ENCODE measurements around the gene CAMSAP2.

Gene CAMSAP2

GRCh38 chr1:200899954-200900867 lies 161.5 kb downstream of the CAMSAP2 start:
- DNase-seq (ENCODE audit: low spot score), result no peak

- DNase-seq (ENCODE audit: low spot score), result no peak
Measured at GRCh38 chr1:200900877-200901276, 162.2 kb downstream of the CAMSAP2 start.

GRCh38 chr1:200901350-200901749 lies 162.7 kb downstream of the CAMSAP2 start:
- no peak for DNase-seq (ENCODE audit: low spot score)

- DNase-seq (ENCODE audit: low spot score), result no peak
Measured at GRCh38 chr1:200901796-200902444, 163.2 kb downstream of the CAMSAP2 start.

GRCh38 chr1:200903793-200904192 lies 165.1 kb downstream of the CAMSAP2 start:
- DNase-seq (ENCODE audit: low spot score), result no peak

- no peak for DNase-seq (ENCODE audit: low spot score)
Measured at GRCh38 chr1:200904772-200905171, 166.1 kb downstream of the CAMSAP2 start.

- no peak for DNase-seq (ENCODE audit: low spot score)
Measured at GRCh38 chr1:200905411-200906052, 166.8 kb downstream of the CAMSAP2 start.

- DNase-seq (ENCODE audit: low spot score), result no peak
Measured at GRCh38 chr1:200906491-200906890, 167.8 kb downstream of the CAMSAP2 start.

GRCh38 chr1:200907611-200908097 lies 169.0 kb downstream of the CAMSAP2 start:
- DNase-seq (ENCODE audit: low spot score), result no peak

GRCh38 chr1:200908191-200908868 lies 169.6 kb downstream of the CAMSAP2 start:
- no peak for DNase-seq (ENCODE audit: low spot score)

GRCh38 chr1:200909071-200909470 lies 170.4 kb downstream of the CAMSAP2 start:
- no peak for DNase-seq (ENCODE audit: low spot score)

- DNase-seq (ENCODE audit: low spot score), result no peak
Measured at GRCh38 chr1:200909757-200910239, 171.1 kb downstream of the CAMSAP2 start.
